HepG2 (cell line): ENCODE data around the gene SDCCAG8.

Experiments used
- GMEB2 ChIP-seq: IDR thresholded peaks from 2 replicates; pipeline ENCODE4 v1.6.1; 2016; ENCODE audit warnings: missing biosample characterization, missing genetic modification reagents, low read depth
- HCFC1 ChIP-seq: fragments of 150-350 bp; IDR thresholded peaks from 2 replicates; pipeline ENCODE4 v1.6.1; 2014; ENCODE audit warnings: low read depth, low read length
- MXI1 ChIP-seq: IDR thresholded peaks from 3 replicates; pipeline ENCODE4 v1.6.1; 2012; ENCODE audit warnings: low read depth, low read length, inconsistent platforms, borderline replicate concordance
- PATZ1 ChIP-seq: sonication (generic); formaldehyde crosslinking; IDR thresholded peaks from 2 replicates; pipeline ENCODE4 v1.4.0; 2020; ENCODE audit warnings: missing genetic modification reagents
- RAD51 ChIP-seq: fragments of 450-650 bp; IDR thresholded peaks from 2 replicates; pipeline ENCODE4 v1.6.1; 2016; ENCODE audit warnings: borderline replicate concordance
- RNF2 ChIP-seq: fragments of 450-650 bp; conservative IDR thresholded peaks from 2 replicates; pipeline ENCODE4 v1.6.1; 2016; ENCODE audit warnings: low read depth
- SMC3 ChIP-seq: IDR thresholded peaks from 2 replicates; pipeline ENCODE4 v1.6.1; 2011; ENCODE audit warnings: low read length, improper control_type of control experiment
- SYNCRIP ChIP-seq: fragments of 200-400 bp; formaldehyde crosslinking; IDR thresholded peaks from 2 replicates; pipeline ENCODE4 v1.6.1; 2018; ENCODE audit warnings: mild to moderate bottlenecking, low read depth, low read length; ENCODE audit not compliant: insufficient read depth
- TAF15 ChIP-seq: fragments of 200-400 bp; formaldehyde crosslinking; IDR thresholded peaks from one replicate; pipeline ENCODE4 v1.6.1; 2018; ENCODE audit warnings: mild to moderate bottlenecking, low read depth, low read length; ENCODE audit not compliant: poor library complexity, severe bottlenecking
- ZFP36L2 ChIP-seq: sonication (generic); formaldehyde crosslinking; IDR thresholded peaks from 2 replicates; pipeline ENCODE4 v1.4.0; 2020; ENCODE audit warnings: missing genetic modification reagents
- ZFP62 ChIP-seq: sonication (generic); formaldehyde crosslinking; IDR thresholded peaks from 2 replicates; pipeline ENCODE4 v1.4.0; 2020; ENCODE audit warnings: missing genetic modification reagents
- ZNF263 ChIP-seq: sonication (generic); formaldehyde crosslinking; IDR thresholded peaks from 2 replicates; pipeline ENCODE4 v1.4.0; 2020; ENCODE audit warnings: missing genetic modification reagents
- TF ChIP-seq, protein P1 (sequence below): sonication (generic); formaldehyde crosslinking; IDR thresholded peaks from 2 replicates; pipeline ENCODE4 v1.5.0; 2020; ENCODE audit warnings: mild to moderate bottlenecking, missing genetic modification reagents, moderate library complexity
- TF ChIP-seq, protein P2 (sequence below): IDR thresholded peaks from 2 replicates; pipeline ENCODE4 v1.6.1; 2016; ENCODE audit warnings: low read depth, control low read depth

DNA sequence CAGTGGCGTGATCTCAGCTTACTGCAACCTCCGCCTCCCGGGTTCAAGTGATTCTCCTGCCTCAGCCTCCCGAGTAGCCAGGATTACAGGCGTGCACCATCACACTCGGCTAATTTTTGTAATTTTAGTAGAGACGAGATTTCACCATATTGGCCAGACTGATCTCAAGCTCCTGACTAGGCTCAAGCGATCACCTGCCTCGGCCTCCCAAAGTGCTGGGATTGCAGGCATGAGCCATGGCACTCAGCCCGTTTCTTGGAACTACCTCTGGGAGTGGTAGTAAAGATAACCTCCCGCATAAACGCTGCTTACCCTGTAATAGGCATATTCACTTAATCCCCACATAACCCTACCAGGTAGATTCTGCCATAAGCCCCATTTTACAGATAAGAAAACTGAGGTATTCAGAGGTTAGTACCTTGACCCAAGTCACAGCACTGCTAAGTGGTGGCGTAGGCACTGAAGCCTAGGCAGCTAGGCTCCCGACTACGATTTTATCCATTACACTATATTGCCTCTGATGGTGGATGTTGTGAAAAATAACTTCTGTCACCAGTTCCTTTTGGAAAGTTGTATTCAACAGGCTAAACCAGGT lies 143.8 kb downstream of the SDCCAG8 start:
- TF ChIP-seq SMC3 (no peak), SYNCRIP (no peak), HCFC1 (no peak), TAF15 (no peak), ZNF263 (no peak), ZFP36L2 (CRISPR knock-in tag) (no peak), GMEB2 (CRISPR knock-in tag) (no peak), MXI1 (no peak), RNF2 (no peak), PATZ1 (no peak), ZFP62 (CRISPR knock-in tag) (no peak), RAD51 (no peak)
- TF ChIP-seq, protein P1, sequence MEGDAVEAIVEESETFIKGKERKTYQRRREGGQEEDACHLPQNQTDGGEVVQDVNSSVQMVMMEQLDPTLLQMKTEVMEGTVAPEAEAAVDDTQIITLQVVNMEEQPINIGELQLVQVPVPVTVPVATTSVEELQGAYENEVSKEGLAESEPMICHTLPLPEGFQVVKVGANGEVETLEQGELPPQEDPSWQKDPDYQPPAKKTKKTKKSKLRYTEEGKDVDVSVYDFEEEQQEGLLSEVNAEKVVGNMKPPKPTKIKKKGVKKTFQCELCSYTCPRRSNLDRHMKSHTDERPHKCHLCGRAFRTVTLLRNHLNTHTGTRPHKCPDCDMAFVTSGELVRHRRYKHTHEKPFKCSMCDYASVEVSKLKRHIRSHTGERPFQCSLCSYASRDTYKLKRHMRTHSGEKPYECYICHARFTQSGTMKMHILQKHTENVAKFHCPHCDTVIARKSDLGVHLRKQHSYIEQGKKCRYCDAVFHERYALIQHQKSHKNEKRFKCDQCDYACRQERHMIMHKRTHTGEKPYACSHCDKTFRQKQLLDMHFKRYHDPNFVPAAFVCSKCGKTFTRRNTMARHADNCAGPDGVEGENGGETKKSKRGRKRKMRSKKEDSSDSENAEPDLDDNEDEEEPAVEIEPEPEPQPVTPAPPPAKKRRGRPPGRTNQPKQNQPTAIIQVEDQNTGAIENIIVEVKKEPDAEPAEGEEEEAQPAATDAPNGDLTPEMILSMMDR (CRISPR knock-in tag) = no peak
- TF ChIP-seq, protein P2, sequence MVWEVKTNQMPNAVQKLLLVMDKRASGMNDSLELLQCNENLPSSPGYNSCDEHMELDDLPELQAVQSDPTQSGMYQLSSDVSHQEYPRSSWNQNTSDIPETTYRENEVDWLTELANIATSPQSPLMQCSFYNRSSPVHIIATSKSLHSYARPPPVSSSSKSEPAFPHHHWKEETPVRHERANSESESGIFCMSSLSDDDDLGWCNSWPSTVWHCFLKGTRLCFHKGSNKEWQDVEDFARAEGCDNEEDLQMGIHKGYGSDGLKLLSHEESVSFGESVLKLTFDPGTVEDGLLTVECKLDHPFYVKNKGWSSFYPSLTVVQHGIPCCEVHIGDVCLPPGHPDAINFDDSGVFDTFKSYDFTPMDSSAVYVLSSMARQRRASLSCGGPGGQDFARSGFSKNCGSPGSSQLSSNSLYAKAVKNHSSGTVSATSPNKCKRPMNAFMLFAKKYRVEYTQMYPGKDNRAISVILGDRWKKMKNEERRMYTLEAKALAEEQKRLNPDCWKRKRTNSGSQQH = no peak
